ENCODE data around the gene AUTS2. TPM values are rescaled to one million over a fixed set of nuclear protein-coding genes. Genes with fewer than 3 reads are reported as not detected.
A peak's percentile ranks its signal among the peaks of the same experiment; 100 is the strongest.

AUTS2 gene
- total RNA-seq, 1 experiment from 2014 or later = 42.1 TPM

DNA sequence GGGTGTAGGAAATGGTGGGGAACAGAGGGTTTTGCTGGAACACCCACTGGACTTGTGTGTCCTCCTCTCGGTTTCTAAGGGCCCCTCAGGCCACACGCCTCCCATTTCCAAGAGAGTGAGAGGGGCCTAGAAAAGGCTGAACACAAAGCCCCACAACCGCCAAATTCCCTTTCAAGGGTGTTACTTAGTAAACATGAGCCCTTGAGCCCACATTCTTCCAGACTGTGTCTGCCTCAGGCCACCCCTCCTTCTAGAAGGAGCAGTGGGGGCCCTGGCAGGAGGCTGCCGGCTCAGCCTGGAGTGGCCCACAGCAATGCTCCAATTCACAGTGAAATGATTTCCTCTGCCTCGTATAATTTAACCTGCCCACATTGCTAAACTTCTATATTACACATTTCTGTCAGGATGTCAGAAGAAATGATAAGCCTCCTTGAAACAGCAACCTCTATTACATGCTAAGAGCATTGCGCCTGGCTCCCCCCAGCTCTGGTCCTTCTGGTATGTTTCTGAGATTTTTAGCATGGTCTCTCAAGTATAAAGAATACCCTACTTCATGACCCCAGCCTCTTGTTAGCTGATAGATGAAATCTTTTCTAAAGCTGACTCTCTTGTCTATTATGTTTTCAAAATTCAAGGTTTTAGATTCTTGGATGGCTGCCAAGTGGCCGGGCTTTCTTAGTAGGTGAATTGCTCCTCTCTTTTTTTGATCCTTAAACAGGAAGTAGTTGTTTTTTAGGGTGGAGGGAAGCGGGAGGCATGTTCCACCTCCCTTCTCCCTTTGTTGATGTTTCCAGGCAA lies 859.8 kb downstream of the AUTS2 start:
- DNase-seq (ENCODE audit: low spot score) = peak; percentile 7
- ChIA-PET POLR2A (ENCODE audit: low non-redundant PET) (no interaction called here), CTCF (no interaction called here)
- H3K27me3 ChIP-seq (replicated peaks; ENCODE audit: insufficient read depth, low read depth, low read length, poor library complexity) = no peaks in the 10 kb centered on the region
- intact Hi-C loops (cut with micrococcal nuclease; ENCODE audit: unreplicated experiment) = loop anchor here (10.0 kb wide), 1 partner anchor 153 kb away; no protein-coding TSS in a partner anchor
- no peaks in the 10 kb centered on the region for H3K4me1 ChIP-seq (ENCODE audit: insufficient read depth, low read length, poor library complexity, severe bottlenecking)
- no peak overlapping the region for H3K27ac ChIP-seq (ENCODE audit: low read depth, low read length, poor library complexity, severe bottlenecking)
- TF ChIP-seq, protein P1, sequence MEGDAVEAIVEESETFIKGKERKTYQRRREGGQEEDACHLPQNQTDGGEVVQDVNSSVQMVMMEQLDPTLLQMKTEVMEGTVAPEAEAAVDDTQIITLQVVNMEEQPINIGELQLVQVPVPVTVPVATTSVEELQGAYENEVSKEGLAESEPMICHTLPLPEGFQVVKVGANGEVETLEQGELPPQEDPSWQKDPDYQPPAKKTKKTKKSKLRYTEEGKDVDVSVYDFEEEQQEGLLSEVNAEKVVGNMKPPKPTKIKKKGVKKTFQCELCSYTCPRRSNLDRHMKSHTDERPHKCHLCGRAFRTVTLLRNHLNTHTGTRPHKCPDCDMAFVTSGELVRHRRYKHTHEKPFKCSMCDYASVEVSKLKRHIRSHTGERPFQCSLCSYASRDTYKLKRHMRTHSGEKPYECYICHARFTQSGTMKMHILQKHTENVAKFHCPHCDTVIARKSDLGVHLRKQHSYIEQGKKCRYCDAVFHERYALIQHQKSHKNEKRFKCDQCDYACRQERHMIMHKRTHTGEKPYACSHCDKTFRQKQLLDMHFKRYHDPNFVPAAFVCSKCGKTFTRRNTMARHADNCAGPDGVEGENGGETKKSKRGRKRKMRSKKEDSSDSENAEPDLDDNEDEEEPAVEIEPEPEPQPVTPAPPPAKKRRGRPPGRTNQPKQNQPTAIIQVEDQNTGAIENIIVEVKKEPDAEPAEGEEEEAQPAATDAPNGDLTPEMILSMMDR (conservative IDR thresholded peaks at IDR 0.05; ENCODE audit: low read depth, low read length) = no peak
- TF ChIP-seq EZH2 (IDR thresholded peaks at IDR 0.05; ENCODE audit: borderline replicate concordance, low read depth, low read length, poor library complexity, severe bottlenecking) = no peak
- H3K36me3 ChIP-seq (ENCODE audit: insufficient read depth, low read length, poor library complexity, severe bottlenecking) = no peaks in the 10 kb centered on the region
- no peaks in the 10 kb centered on the region for H3K9me3 ChIP-seq (ENCODE audit: low read depth, low read length, poor library complexity, severe bottlenecking)
- no peak overlapping the region for H3K4me3 ChIP-seq (ENCODE audit: low read depth, low read length, poor library complexity, severe bottlenecking)
- no TSS peak for BruUV-seq (replicated peaks)

DNA sequence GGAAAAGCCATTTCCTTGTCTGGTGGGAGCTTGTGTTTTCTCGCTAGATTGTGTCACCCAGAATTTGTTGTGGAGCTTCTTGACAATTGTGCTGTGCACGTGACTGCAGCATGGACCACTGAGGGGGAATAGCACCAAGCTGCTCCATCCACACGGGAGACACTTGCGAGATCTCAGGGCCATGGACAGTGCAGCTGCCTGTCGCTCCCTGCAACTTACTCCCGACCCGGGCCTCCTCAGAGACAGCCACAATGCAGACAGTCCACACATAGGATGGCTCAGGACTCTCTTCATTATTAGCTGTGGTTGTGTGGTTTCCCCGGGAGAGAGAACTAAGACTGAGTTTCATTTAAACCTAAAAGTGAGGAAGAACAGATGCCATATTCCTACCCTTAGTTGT lies 860.5 kb downstream of the AUTS2 start:
- POLR2A ChIA-PET (ENCODE audit: low non-redundant PET) = no interaction called here
- Histone ChIP-seq H3K27ac (ENCODE audit: low read depth, low read length, poor library complexity, severe bottlenecking) (no peak overlapping the region), H3K4me1 (ENCODE audit: insufficient read depth, low read length, poor library complexity, severe bottlenecking) (no peaks in the 10 kb centered on the region), H3K27me3 (replicated peaks; ENCODE audit: insufficient read depth, low read depth, low read length, poor library complexity) (no peaks in the 10 kb centered on the region), H3K9me3 (ENCODE audit: low read depth, low read length, poor library complexity, severe bottlenecking) (no peaks in the 10 kb centered on the region), H3K36me3 (ENCODE audit: insufficient read depth, low read length, poor library complexity, severe bottlenecking) (no peaks in the 10 kb centered on the region), H3K4me3 (ENCODE audit: low read depth, low read length, poor library complexity, severe bottlenecking) (no peak overlapping the region)
- no peak for DNase-seq (ENCODE audit: low spot score)
- CTCF ChIA-PET = no interaction called here
- BruUV-seq (replicated peaks) = no TSS peak
- TF ChIP-seq, protein P1 (conservative IDR thresholded peaks at IDR 0.05; ENCODE audit: low read depth, low read length) = no peak
- no peak for TF ChIP-seq EZH2 (IDR thresholded peaks at IDR 0.05; ENCODE audit: borderline replicate concordance, low read depth, low read length, poor library complexity, severe bottlenecking)
- intact Hi-C loops (cut with micrococcal nuclease; ENCODE audit: unreplicated experiment) = loop anchor here (10.0 kb wide), 1 partner anchor 154 kb away; no protein-coding TSS in a partner anchor

DNA sequence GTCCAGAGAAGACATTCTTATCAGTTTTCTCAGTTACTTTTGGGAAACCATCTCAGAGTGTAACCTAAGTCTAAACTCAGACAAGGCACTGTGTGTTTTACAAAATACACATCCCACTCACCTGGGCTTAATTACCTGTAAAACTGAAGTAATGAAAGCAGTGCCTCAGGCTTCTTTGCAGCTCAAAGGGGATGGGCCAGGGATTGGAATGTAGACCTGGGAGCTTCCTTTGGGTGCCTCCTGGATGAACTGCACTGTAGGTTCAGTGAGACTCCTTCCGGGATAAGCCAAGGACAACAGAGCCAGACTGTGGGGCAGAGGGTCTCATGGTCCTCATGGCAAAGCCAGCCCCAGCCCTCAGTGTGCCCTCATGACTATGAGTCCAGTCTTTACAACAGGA lies 861.3 kb downstream of the AUTS2 start:
- H3K9me3 ChIP-seq (ENCODE audit: low read depth, low read length, poor library complexity, severe bottlenecking) = no peaks in the 10 kb centered on the region
- H3K27me3 ChIP-seq (replicated peaks; ENCODE audit: insufficient read depth, low read depth, low read length, poor library complexity) = no peaks in the 10 kb centered on the region
- no peak overlapping the region for H3K27ac ChIP-seq (ENCODE audit: low read depth, low read length, poor library complexity, severe bottlenecking)
- TF ChIP-seq EZH2 (IDR thresholded peaks at IDR 0.05; ENCODE audit: borderline replicate concordance, low read depth, low read length, poor library complexity, severe bottlenecking) = no peak
- TF ChIP-seq, protein P1 (conservative IDR thresholded peaks at IDR 0.05; ENCODE audit: low read depth, low read length) = no peak
- no peaks in the 10 kb centered on the region for H3K4me1 ChIP-seq (ENCODE audit: insufficient read depth, low read length, poor library complexity, severe bottlenecking)
- POLR2A ChIA-PET (ENCODE audit: low non-redundant PET) = no interaction called here
- intact Hi-C loops (cut with micrococcal nuclease; ENCODE audit: unreplicated experiment) = loop anchor here (10.0 kb wide), 1 partner anchor 155 kb away; no protein-coding TSS in a partner anchor
- no peaks in the 10 kb centered on the region for H3K36me3 ChIP-seq (ENCODE audit: insufficient read depth, low read length, poor library complexity, severe bottlenecking)
- CTCF ChIA-PET = no interaction called here
- no TSS peak for BruUV-seq (replicated peaks)
- no peak overlapping the region for H3K4me3 ChIP-seq (ENCODE audit: low read depth, low read length, poor library complexity, severe bottlenecking)
- DNase-seq (ENCODE audit: low spot score) = no peak

Data from A673 (cell line).